Endothelial cell of umbilical vein (primary cell): ENCODE results near the gene SLC7A7. TPM values are rescaled to one million over a fixed set of nuclear protein-coding genes. Genes with fewer than 3 reads are reported as not detected.

Experiments
- BruUV-seq: library from RNA; stranded (reverse); fragments of 400-500 nt; replicated peaks from 2 replicates; lab custom pipeline; 2021; lab: Mats Ljungman, UMichigan
- CTCF ChIA-PET: fragments of 300-600, 350-600 bp; sonication (Branson Sonifier 250); formaldehyde crosslinking; loops from one replicate; lab custom pipeline; 2021; ENCODE audit warnings: antibody characterized with exemption, inconsistent platforms; lab: Charles Lee
- POLR2A ChIA-PET: fragments of 300-600, 350-600 bp; sonication (Branson Sonifier 250); formaldehyde crosslinking; loops from one replicate; lab custom pipeline; 2021; ENCODE audit warnings: antibody characterized with exemption, inconsistent platforms; lab: Charles Lee
- DNase-seq: peaks from one replicate; pipeline ENCODE4 v3.0.0-alpha.2; 2011; ENCODE audit warnings: low read depth, low spot score
- FAIRE-seq: peaks from 2 replicates; lab custom pipeline; 2011; peaks lifted over from hg19 to GRCh38; lab: Jason Lieb, UNC
- H2AFZ ChIP-seq: 2 replicates; pipeline ENCODE4 v1.6.0; 2012; ENCODE audit warnings: low read depth, low read length, control low read depth, inconsistent platforms
- H3K27ac ChIP-seq: 2 replicates; pipeline ENCODE4 v1.5.1; 2011; ENCODE audit warnings: low read depth, mild to moderate bottlenecking, control low read depth, low read length, moderate library complexity; ENCODE audit not compliant: insufficient read depth
- H3K27me3 ChIP-seq, 2 experiments: 2 replicates each; pipeline versions ENCODE4 v1.6.0 to v1.6.1; 2011; ENCODE audit warnings: low read length in 2 of 2, mixed read lengths in 1 of 2; ENCODE audit not compliant: control insufficient read depth in 2 of 2, insufficient read depth in 2 of 2
- H3K36me3 ChIP-seq, 2 experiments: 2 replicates in 1 of 2; 3 replicates in 1 of 2; pipeline ENCODE4 v1.5.1; 2011; ENCODE audit warnings: low read length in 2 of 2, mild to moderate bottlenecking in 1 of 2, moderate library complexity in 1 of 2; ENCODE audit not compliant: control insufficient read depth in 2 of 2, insufficient read depth in 2 of 2; ENCODE audit errors: extremely low read depth in 1 of 2
- H3K4me1 ChIP-seq: 3 replicates; pipeline ENCODE4 v1.5.1; 2011; ENCODE audit warnings: mild to moderate bottlenecking, low read length; ENCODE audit not compliant: control insufficient read depth, insufficient read depth; ENCODE audit errors: extremely low read depth
- H3K4me2 ChIP-seq: 2 replicates; pipeline ENCODE4 v1.6.1; 2011; ENCODE audit warnings: low read length, control low read depth, mixed read lengths; ENCODE audit not compliant: insufficient read depth
- H3K4me3 ChIP-seq, 3 experiments: fragments of 200-600 bp in 1 of 3; sonication (generic), shearing (Covaris generic) in 1 of 3; replicated peaks in 1 of 3; 2 replicates each; pipeline ENCODE4 v1.5.1; 2011 to 2016; ENCODE audit warnings: control low read depth in 3 of 3, low read length in 3 of 3, mild to moderate bottlenecking in 2 of 3, inconsistent platforms in 1 of 3, low read depth in 1 of 3, moderate library complexity in 1 of 3; ENCODE audit not compliant: insufficient read depth in 1 of 3
- H3K79me2 ChIP-seq: 2 replicates; pipeline ENCODE4 v1.6.0; 2012; ENCODE audit warnings: low read length, inconsistent platforms; ENCODE audit not compliant: control insufficient read depth, insufficient read depth
- H3K9ac ChIP-seq: replicated peaks from 2 replicates; pipeline ENCODE3; 2011; ENCODE audit warnings: low read length, control low read depth; ENCODE audit not compliant: insufficient read depth; ENCODE audit errors: extremely low read depth
- H3K9me1 ChIP-seq: replicated peaks from 3 replicates; pipeline ENCODE4 v1.6.0; 2011; ENCODE audit warnings: mild to moderate bottlenecking, low read length; ENCODE audit not compliant: control insufficient read depth, insufficient read depth; ENCODE audit errors: extremely low read depth
- H3K9me3 ChIP-seq: replicated peaks from 2 replicates; pipeline ENCODE4 v1.5.1; 2012; ENCODE audit warnings: low read length, inconsistent platforms; ENCODE audit not compliant: control insufficient read depth, insufficient read depth
- H4K20me1 ChIP-seq: replicated peaks from 2 replicates; pipeline ENCODE3; 2011; ENCODE audit warnings: mild to moderate bottlenecking, low read length; ENCODE audit not compliant: control insufficient read depth, insufficient read depth; ENCODE audit errors: extremely low read depth
- EZH2 ChIP-seq: IDR thresholded peaks from 2 replicates; pipeline ENCODE4 v1.6.1; 2012; ENCODE audit warnings: borderline replicate concordance, low read depth, mild to moderate bottlenecking, moderate library complexity, low read length, inconsistent platforms; ENCODE audit not compliant: severe bottlenecking
- FOS ChIP-seq: IDR thresholded peaks from 2 replicates; pipeline ENCODE4 v1.6.1; 2011; ENCODE audit warnings: mild to moderate bottlenecking, low read length, moderate library complexity, borderline replicate concordance; ENCODE audit not compliant: insufficient read depth
- GATA2 ChIP-seq: IDR thresholded peaks from 2 replicates; pipeline ENCODE4 v1.7.0; 2011; ENCODE audit warnings: low read depth, mild to moderate bottlenecking, moderate library complexity, mixed read lengths, low read length; ENCODE audit not compliant: insufficient read length, insufficient read depth
- JUN ChIP-seq: IDR thresholded peaks from 2 replicates; pipeline ENCODE4 v1.6.1; 2011; ENCODE audit warnings: borderline replicate concordance, low read depth; ENCODE audit not compliant: insufficient read length, insufficient read depth
- MYC ChIP-seq: IDR thresholded peaks from one replicate; pipeline ENCODE4 v1.6.1; 2011; ENCODE audit warnings: mild to moderate bottlenecking, low read depth, low read length
- POLR2A ChIP-seq: IDR thresholded peaks from 2 replicates; pipeline ENCODE4 v1.6.1; 2012; ENCODE audit warnings: low read depth, mild to moderate bottlenecking, control low read depth, low read length
- POLR2AphosphoS5 ChIP-seq: IDR thresholded peaks from 2 replicates; pipeline ENCODE4 v1.6.1; 2012; ENCODE audit warnings: low read depth, mild to moderate bottlenecking, control low read depth, low read length, moderate library complexity; ENCODE audit not compliant: insufficient read depth
- dilution Hi-C: fragments of 300-500 bp; cut with MboI; formaldehyde crosslinking; loops from one replicate; pipeline ENCODE4 v1.15.0; 2019; ENCODE audit warnings: low sequenced_read_pairs; ENCODE audit not compliant: extremely low pct_ligation_motif_present
- intact Hi-C: fragments of 100-400 bp; cut with micrococcal nuclease; formaldehyde crosslinking; loops from one replicate; pipeline ENCODE4 v1.10.0; 2022
- polyA plus RNA-seq, 4 experiments: library from polyadenylated mRNA; depleted of rRNA in 3 of 4; stranded (reverse) in 3 of 4; unstranded in 1 of 4; fragments of >200 nt; gene quantifications; 2 replicates each; pipeline versions ENCODE4 v1.2.1 to v1.2.3, GENCODE V29; 2011 to 2012; ENCODE audit warnings: missing spikeins in 1 of 4
- total RNA-seq: library from RNA; stranded (reverse); gene quantifications from 2 replicates; pipeline ENCODE4 v1.2.3, GENCODE V29; 2021
- TF ChIP-seq, protein P1 (sequence below), 2 donors: IDR thresholded peaks; 1 replicate in 1 of 2; 2 replicates in 1 of 2; pipeline ENCODE4 v1.5.1; 2011; ENCODE audit warnings: low read length in 2 of 2, mild to moderate bottlenecking in 2 of 2, moderate library complexity in 2 of 2, control low read depth in 1 of 2, inconsistent platforms in 1 of 2, low read depth in 1 of 2; ENCODE audit not compliant: insufficient read depth in 1 of 2; ENCODE audit errors: extremely low read depth in 1 of 2
- TF ChIP-seq, protein P2 (sequence below): IDR thresholded peaks from 2 replicates; pipeline ENCODE4 v1.6.1; 2011; ENCODE audit not compliant: insufficient read depth, insufficient read length

The SLC7A7 gene
- total and polyA plus RNA-seq, 2 donors (not counting 3 experiments of a cell fraction or from before 2014, with no cell fraction given): 22.5 to 94.0 TPM

DNA sequence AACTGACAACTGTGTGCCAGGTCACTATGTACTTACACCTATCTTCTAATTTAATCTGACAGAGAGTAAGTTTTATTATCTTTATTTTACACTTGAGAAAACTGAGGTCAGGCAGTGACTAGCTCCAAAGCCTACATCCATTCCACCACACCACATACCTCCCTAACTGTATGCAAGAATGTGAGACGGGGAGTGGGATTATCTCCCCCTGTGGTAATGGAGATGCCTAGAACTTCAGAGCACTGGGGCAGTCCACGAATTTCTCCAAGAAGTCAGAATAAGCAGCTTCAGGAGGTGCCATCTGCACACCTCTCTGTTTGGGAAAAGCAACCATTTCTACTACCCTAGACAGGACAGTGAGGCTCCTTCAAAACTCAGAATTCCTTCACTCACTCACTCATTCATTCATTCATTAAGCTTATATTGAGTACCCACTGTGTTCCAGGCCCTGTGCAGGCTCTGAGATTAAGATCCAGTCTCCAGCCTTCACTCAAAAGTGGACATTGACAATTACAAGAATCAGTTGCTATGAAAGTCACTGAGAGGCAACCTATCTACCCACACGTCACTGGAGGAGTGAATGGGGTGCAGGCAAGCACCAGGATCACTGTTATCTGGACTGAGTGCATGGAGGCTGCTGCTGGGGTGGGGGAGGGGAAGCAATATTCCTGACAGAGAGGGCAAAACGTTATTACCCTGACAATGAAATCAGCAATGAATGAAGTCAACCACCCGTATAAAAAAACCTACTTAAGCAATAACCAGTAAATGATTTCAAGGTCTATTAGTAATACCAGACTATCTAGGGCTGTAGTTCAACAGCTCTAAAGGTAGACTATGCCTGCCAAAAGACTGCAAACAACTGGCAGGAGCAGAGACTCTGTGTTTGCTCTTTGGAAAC lies 18.0 kb downstream of the SLC7A7 start:
- no peak overlapping the region for H2AFZ ChIP-seq
- H3K9me3 ChIP-seq: no peaks in the 10 kb centered on the region
- H3K4me3 ChIP-seq: no peak overlapping the region
- DNase-seq: no peak
- H3K79me2 ChIP-seq: no peaks in the 10 kb centered on the region
- intact Hi-C loops: no loop called here
- BruUV-seq: no TSS peak
- H3K9ac ChIP-seq: no peak overlapping the region
- no peaks in the 10 kb centered on the region for H4K20me1 ChIP-seq
- FAIRE-seq: no peak
- peaks cover 0 to 5% of the 10 kb centered on the region in 2 experiments for H3K27me3 ChIP-seq
- H3K36me3 ChIP-seq: peaks cover 0 to 3% of the 10 kb centered on the region in 2 experiments
- no peak overlapping the region for H3K27ac ChIP-seq
- H3K4me1 ChIP-seq: no peaks in the 10 kb centered on the region
- H3K9me1 ChIP-seq: no peaks in the 10 kb centered on the region
- no peak overlapping the region for H3K4me2 ChIP-seq
- dilution Hi-C loops: no loop called here
- CTCF ChIA-PET: interaction anchor here (1.6 kb wide), 1 partner anchor 226 kb away, joined by 5 read pairs; no protein-coding TSS in a partner anchor
- POLR2A ChIA-PET: no interaction called here
- no peak for TF ChIP-seq POLR2A
- TF ChIP-seq FOS: no peak
- TF ChIP-seq MYC: no peak
- no peak for TF ChIP-seq GATA2
- TF ChIP-seq JUN: no peak
- TF ChIP-seq, protein P1, sequence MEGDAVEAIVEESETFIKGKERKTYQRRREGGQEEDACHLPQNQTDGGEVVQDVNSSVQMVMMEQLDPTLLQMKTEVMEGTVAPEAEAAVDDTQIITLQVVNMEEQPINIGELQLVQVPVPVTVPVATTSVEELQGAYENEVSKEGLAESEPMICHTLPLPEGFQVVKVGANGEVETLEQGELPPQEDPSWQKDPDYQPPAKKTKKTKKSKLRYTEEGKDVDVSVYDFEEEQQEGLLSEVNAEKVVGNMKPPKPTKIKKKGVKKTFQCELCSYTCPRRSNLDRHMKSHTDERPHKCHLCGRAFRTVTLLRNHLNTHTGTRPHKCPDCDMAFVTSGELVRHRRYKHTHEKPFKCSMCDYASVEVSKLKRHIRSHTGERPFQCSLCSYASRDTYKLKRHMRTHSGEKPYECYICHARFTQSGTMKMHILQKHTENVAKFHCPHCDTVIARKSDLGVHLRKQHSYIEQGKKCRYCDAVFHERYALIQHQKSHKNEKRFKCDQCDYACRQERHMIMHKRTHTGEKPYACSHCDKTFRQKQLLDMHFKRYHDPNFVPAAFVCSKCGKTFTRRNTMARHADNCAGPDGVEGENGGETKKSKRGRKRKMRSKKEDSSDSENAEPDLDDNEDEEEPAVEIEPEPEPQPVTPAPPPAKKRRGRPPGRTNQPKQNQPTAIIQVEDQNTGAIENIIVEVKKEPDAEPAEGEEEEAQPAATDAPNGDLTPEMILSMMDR (IDR thresholded peaks at IDR 0.05; ENCODE audit: extremely low read depth in 1 of 2, insufficient read depth in 1 of 2, low read depth in 1 of 2, low read length in 2 of 2): no peak
- TF ChIP-seq EZH2: no peak
- TF ChIP-seq POLR2AphosphoS5: no peak
- TF ChIP-seq, protein P2, sequence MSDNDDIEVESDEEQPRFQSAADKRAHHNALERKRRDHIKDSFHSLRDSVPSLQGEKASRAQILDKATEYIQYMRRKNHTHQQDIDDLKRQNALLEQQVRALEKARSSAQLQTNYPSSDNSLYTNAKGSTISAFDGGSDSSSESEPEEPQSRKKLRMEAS: no peak
